K562 (cell line): ENCODE measurements around the gene PRR7. TPM values are rescaled to one million over a fixed set of nuclear protein-coding genes. Genes with fewer than 3 reads are reported as not detected.
A peak's percentile ranks its signal among the peaks of the same experiment; 100 is the strongest.

Experiments used
- ETV5 ChIP-seq: sonication (generic); formaldehyde crosslinking; IDR thresholded peaks from 2 replicates; pipeline ENCODE4 v1.4.0; 2020; ENCODE audit warnings: low read depth, mild to moderate bottlenecking, missing genetic modification reagents
- FIP1L1 ChIP-seq: fragments of 200-400 bp; formaldehyde crosslinking; IDR thresholded peaks from 2 replicates; pipeline ENCODE4 v1.6.1; 2018; ENCODE audit warnings: mild to moderate bottlenecking, low read depth, low read length; ENCODE audit not compliant: poor library complexity, severe bottlenecking
- FOXJ2 ChIP-seq: fragments of 200-800 bp; sonication (Bioruptor generic); IDR thresholded peaks from 2 replicates; pipeline ENCODE4 v1.6.1; 2016; ENCODE audit warnings: missing genetic modification characterization, missing compliant biosample characterization
- ILK ChIP-seq: fragments of 450-650 bp; IDR thresholded peaks from 2 replicates; pipeline ENCODE4 v1.6.1; 2016; ENCODE audit warnings: missing genetic modification characterization, low read depth, mild to moderate bottlenecking, missing compliant biosample characterization, moderate library complexity, borderline replicate concordance
- NELFE ChIP-seq: IDR thresholded peaks from 2 replicates; pipeline ENCODE4 v1.6.1; 2011; ENCODE audit warnings: mild to moderate bottlenecking; ENCODE audit not compliant: insufficient read depth, insufficient read length
- NFIC ChIP-seq: fragments of 450-650 bp; IDR thresholded peaks from 2 replicates; pipeline ENCODE4 v1.6.1; 2017; ENCODE audit warnings: mild to moderate bottlenecking, inconsistent platforms
- RB1 ChIP-seq: fragments of 450-650 bp; IDR thresholded peaks from 2 replicates; pipeline ENCODE4 v1.6.1; 2017; ENCODE audit warnings: low read depth, mild to moderate bottlenecking
- SAFB ChIP-seq: fragments of 200-400 bp; formaldehyde crosslinking; IDR thresholded peaks from 2 replicates; pipeline ENCODE4 v1.6.1; 2017; ENCODE audit warnings: low read depth, low read length, borderline replicate concordance
- SMC3 ChIP-seq: conservative IDR thresholded peaks from 2 replicates; pipeline ENCODE4 v1.6.1; 2011; ENCODE audit warnings: low read depth, low read length, improper control_type of control experiment; ENCODE audit not compliant: insufficient read depth
- TCF7 ChIP-seq: sonication (generic); IDR thresholded peaks from 2 replicates; pipeline ENCODE4 v1.6.1; 2016; ENCODE audit warnings: antibody characterized with exemption, borderline replicate concordance
- ZNF431 ChIP-seq: sonication (generic); formaldehyde crosslinking; IDR thresholded peaks from 2 replicates; pipeline ENCODE4 v1.8.0; 2022; ENCODE audit warnings: mild to moderate bottlenecking, missing genetic modification reagents
- ZNF436 ChIP-seq: fragments of 250-450, 450-650 bp; sonication (Bioruptor Pico); formaldehyde crosslinking; IDR thresholded peaks from 2 replicates; pipeline ENCODE4 v1.7.0; 2020; ENCODE audit warnings: mild to moderate bottlenecking
- polyA plus RNA-seq, 8 experiments: library from polyadenylated mRNA; depleted of rRNA in 4 of 8; stranded (reverse) in 5 of 8; unstranded in 3 of 8; fragments of >200 nt; fragmentation: Nextera tagmentation in 2 of 8; fragmentation: Illumina TruSeq in 1 of 8; extraction: Ambion mirVana in 2 of 8; extraction: Trizol in 1 of 8; gene quantifications; 2 replicates each; pipeline versions ENCODE4 v1.2.1 to v1.2.3, GENCODE V29; 2011 to 2014; ENCODE audit warnings: inconsistent platforms in 1 of 8, missing spikeins in 1 of 8
- total RNA-seq, 7 experiments: library from RNA; depleted of rRNA in 6 of 7; stranded (reverse); fragments of >200 nt in 6 of 7; fragmentation: Illumina TruSeq in 2 of 7; extraction: Trizol in 2 of 7; gene quantifications; 2 replicates each; pipeline versions ENCODE4 v1.2.1 to v1.2.3, GENCODE V29; 2011 to 2021; ENCODE audit warnings: low replicate concordance in 1 of 7
- TF ChIP-seq, protein P1 (sequence below), 2 experiments: fragments of 450-650 bp; conservative IDR thresholded peaks; 2 replicates each; pipeline ENCODE4 v1.6.1; 2017; ENCODE audit warnings: mild to moderate bottlenecking in 2 of 2, moderate library complexity in 2 of 2
- TF ChIP-seq, protein P2 (sequence below): sonication (generic); IDR thresholded peaks from 2 replicates; pipeline ENCODE4 v1.6.1; 2016
- TF ChIP-seq, protein P3 (sequence below): sonication (generic); formaldehyde crosslinking; IDR thresholded peaks from 2 replicates; pipeline ENCODE4 v1.8.0; 2023; ENCODE audit warnings: mild to moderate bottlenecking, missing genetic modification reagents
- TF ChIP-seq, protein P4 (sequence below): fragments of 250-450 bp; sonication (Bioruptor Pico); IDR thresholded peaks from 2 replicates; pipeline ENCODE4 v1.5.0; 2022; ENCODE audit warnings: mild to moderate bottlenecking
- TF ChIP-seq, protein P5 (sequence below): IDR thresholded peaks from 2 replicates; pipeline ENCODE4 v1.6.1; 2011; ENCODE audit warnings: borderline replicate concordance, low read depth, mild to moderate bottlenecking, moderate library complexity, low read length; ENCODE audit not compliant: insufficient read depth, poor library complexity, severe bottlenecking
- TF ChIP-seq, protein P6 (sequence below), 2 experiments: fragments of 250-450 bp in 1 of 2; fragments of 450-650 bp in 1 of 2; sonication (Bioruptor Pico) in 1 of 2; IDR thresholded peaks; 2 replicates each; pipeline versions ENCODE4 v1.6.1 to v1.8.0; 2016 to 2021; ENCODE audit warnings: mild to moderate bottlenecking in 2 of 2, moderate library complexity in 2 of 2, missing compliant biosample characterization in 1 of 2, missing genetic modification characterization in 1 of 2

The PRR7 gene
- total and polyA plus RNA-seq, 9 of the 15 experiments (the other 6 are each of a cell fraction or from before 2014, with no cell fraction given), result 0.80 to 11.3 (median 10.4) TPM; not detected in 4

DNA sequence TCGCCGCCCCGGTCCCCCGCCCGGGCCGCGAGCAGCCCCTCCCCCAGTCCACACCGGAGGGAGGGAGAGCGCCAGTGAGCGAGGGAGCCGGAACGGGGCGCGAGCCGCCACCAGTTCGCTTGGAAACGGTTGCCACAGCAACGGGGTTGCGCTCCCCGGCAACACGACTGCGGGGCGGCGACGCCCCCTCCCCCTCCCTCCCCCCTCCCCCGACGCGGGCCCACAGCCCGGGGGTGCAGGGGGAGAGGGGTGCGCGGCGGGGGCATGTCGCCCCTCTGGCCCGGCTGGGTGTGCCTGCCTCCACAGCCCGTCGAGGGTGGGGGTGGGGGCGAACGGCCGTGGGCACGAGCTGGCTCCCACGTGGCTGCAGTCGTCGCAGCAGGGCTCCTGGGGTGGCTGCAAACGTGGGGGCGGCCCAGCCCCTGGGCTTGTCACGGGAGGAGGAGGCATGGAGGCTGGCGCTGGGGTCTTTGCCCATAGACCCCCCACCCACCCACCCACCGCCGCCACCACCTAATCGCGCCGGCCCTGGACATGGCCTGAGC lies 524 bp downstream of the PRR7 start (continued):
- TF ChIP-seq, protein P1, sequence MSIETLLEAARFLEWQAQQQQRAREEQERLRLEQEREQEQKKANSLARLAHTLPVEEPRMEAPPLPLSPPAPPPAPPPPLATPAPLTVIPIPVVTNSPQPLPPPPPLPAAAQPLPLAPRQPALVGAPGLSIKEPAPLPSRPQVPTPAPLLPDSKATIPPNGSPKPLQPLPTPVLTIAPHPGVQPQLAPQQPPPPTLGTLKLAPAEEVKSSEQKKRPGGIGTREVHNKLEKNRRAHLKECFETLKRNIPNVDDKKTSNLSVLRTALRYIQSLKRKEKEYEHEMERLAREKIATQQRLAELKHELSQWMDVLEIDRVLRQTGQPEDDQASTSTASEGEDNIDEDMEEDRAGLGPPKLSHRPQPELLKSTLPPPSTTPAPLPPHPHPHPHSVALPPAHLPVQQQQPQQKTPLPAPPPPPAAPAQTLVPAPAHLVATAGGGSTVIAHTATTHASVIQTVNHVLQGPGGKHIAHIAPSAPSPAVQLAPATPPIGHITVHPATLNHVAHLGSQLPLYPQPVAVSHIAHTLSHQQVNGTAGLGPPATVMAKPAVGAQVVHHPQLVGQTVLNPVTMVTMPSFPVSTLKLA (conservative IDR thresholded peaks at IDR 0.05), result 0 out of 4 replicates have a peak, but pooled peaks of 1 of the 2 experiments have one; percentile 11
- TF ChIP-seq ZNF431 (CRISPR knock-in tag) (no peak), ILK (tag) (no peak), NFIC (no peak), ZNF436 (CRISPR knock-in tag) (no peak), SAFB (no peak), SMC3 (no peak), RB1 (no peak), ETV5 (CRISPR knock-in tag) (no peak), NELFE (no peak), TCF7 (no peak), FIP1L1 (peak; percentile 3), FOXJ2 (tag) (no peak; the same call in 1 of the 2 replicates)
- TF ChIP-seq, protein P2, sequence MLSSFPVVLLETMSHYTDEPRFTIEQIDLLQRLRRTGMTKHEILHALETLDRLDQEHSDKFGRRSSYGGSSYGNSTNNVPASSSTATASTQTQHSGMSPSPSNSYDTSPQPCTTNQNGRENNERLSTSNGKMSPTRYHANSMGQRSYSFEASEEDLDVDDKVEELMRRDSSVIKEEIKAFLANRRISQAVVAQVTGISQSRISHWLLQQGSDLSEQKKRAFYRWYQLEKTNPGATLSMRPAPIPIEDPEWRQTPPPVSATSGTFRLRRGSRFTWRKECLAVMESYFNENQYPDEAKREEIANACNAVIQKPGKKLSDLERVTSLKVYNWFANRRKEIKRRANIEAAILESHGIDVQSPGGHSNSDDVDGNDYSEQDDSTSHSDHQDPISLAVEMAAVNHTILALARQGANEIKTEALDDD, result no peak
- TF ChIP-seq, protein P3, sequence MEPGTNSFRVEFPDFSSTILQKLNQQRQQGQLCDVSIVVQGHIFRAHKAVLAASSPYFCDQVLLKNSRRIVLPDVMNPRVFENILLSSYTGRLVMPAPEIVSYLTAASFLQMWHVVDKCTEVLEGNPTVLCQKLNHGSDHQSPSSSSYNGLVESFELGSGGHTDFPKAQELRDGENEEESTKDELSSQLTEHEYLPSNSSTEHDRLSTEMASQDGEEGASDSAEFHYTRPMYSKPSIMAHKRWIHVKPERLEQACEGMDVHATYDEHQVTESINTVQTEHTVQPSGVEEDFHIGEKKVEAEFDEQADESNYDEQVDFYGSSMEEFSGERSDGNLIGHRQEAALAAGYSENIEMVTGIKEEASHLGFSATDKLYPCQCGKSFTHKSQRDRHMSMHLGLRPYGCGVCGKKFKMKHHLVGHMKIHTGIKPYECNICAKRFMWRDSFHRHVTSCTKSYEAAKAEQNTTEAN, result no peak
- TF ChIP-seq, protein P4, sequence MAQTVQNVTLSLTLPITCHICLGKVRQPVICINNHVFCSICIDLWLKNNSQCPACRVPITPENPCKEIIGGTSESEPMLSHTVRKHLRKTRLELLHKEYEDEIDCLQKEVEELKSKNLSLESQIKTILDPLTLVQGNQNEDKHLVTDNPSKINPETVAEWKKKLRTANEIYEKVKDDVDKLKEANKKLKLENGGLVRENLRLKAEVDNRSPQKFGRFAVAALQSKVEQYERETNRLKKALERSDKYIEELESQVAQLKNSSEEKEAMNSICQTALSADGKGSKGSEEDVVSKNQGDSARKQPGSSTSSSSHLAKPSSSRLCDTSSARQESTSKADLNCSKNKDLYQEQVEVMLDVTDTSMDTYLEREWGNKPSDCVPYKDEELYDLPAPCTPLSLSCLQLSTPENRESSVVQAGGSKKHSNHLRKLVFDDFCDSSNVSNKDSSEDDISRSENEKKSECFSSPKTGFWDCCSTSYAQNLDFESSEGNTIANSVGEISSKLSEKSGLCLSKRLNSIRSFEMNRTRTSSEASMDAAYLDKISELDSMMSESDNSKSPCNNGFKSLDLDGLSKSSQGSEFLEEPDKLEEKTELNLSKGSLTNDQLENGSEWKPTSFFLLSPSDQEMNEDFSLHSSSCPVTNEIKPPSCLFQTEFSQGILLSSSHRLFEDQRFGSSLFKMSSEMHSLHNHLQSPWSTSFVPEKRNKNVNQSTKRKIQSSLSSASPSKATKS (CRISPR knock-in tag), result no peak
- TF ChIP-seq, protein P5, sequence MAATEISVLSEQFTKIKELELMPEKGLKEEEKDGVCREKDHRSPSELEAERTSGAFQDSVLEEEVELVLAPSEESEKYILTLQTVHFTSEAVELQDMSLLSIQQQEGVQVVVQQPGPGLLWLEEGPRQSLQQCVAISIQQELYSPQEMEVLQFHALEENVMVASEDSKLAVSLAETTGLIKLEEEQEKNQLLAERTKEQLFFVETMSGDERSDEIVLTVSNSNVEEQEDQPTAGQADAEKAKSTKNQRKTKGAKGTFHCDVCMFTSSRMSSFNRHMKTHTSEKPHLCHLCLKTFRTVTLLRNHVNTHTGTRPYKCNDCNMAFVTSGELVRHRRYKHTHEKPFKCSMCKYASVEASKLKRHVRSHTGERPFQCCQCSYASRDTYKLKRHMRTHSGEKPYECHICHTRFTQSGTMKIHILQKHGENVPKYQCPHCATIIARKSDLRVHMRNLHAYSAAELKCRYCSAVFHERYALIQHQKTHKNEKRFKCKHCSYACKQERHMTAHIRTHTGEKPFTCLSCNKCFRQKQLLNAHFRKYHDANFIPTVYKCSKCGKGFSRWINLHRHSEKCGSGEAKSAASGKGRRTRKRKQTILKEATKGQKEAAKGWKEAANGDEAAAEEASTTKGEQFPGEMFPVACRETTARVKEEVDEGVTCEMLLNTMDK, result no peak
- TF ChIP-seq, protein P6, sequence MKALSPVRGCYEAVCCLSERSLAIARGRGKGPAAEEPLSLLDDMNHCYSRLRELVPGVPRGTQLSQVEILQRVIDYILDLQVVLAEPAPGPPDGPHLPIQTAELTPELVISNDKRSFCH (CRISPR knock-in tag; IDR thresholded peaks at IDR 0.05), result no peak
- TF ChIP-seq, protein P6 (tag; IDR thresholded peaks at IDR 0.05), result no peak
